ENCODE data around the gene NAGS. TPM values are rescaled to one million over a fixed set of nuclear protein-coding genes. Genes with fewer than 3 reads are reported as not detected.

Gene NAGS
- total and polyA plus RNA-seq, 10 of the 15 experiments (the other 5 are each of a cell fraction or from before 2014, with no cell fraction given), result 0.11 to 1.6 (median 0.64) TPM; not detected in 1

DNA sequence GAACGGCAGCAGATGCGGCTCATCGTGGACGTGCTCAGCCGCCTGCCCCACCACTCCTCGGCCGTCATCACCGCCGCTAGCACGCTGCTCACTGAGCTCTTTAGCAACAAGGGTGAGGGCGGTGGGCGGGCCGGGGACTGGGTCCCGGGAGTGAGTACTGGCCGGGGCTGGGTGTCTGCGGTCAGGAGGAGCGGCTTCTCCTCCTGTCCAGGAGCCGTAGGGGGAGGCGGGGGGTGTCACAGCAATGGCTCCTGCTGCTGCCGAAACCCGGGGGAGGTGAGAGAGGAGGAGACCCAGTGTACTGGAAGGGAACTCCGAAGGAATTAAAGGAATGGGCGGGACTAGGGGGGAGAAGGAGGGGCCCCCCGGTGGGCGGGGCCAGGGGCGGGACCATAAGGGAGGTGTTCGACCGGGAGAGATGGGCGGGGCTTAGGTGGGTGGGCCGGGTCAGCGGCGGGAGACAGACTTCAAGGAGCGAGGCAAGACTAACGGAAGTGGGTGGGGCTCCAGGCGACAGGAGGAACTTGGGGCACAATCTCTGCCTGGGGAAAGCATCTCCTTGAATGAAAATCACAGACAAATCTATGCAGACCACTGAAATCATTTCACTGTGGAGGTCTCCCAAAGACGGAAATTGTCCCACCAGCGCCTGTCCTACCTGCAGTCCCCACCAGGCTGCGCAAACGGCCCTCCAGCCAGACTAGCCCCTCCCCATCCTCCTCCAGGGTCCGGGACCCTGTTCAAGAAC lies 2.4 kb downstream of the NAGS start (continued):
- TF ChIP-seq CTCF (IDR thresholded peaks at IDR 0.05 in 2 of 3, conservative IDR thresholded peaks at IDR 0.05 in 1 of 3; ENCODE audit: control insufficient read depth in 2 of 3, extremely low read depth in 1 of 3, insufficient read depth in 1 of 3, low read depth in 3 of 3, low read length in 3 of 3) (peak; percentile 40 to 72 (median 53)), POLR2A (IDR thresholded peaks at IDR 0.05; ENCODE audit: low read depth, low read length) (peak; percentile 8; the same call in 1 of the 2 replicates), SMC3 (IDR thresholded peaks at IDR 0.05; ENCODE audit: borderline replicate concordance, low read length) (peak; percentile 36; the same call in 1 of the 2 replicates), HDAC2 (IDR thresholded peaks at IDR 0.05) (no peak), TCF12 (IDR thresholded peaks at IDR 0.05; ENCODE audit: low read depth, low read length) (no peak)

DNA sequence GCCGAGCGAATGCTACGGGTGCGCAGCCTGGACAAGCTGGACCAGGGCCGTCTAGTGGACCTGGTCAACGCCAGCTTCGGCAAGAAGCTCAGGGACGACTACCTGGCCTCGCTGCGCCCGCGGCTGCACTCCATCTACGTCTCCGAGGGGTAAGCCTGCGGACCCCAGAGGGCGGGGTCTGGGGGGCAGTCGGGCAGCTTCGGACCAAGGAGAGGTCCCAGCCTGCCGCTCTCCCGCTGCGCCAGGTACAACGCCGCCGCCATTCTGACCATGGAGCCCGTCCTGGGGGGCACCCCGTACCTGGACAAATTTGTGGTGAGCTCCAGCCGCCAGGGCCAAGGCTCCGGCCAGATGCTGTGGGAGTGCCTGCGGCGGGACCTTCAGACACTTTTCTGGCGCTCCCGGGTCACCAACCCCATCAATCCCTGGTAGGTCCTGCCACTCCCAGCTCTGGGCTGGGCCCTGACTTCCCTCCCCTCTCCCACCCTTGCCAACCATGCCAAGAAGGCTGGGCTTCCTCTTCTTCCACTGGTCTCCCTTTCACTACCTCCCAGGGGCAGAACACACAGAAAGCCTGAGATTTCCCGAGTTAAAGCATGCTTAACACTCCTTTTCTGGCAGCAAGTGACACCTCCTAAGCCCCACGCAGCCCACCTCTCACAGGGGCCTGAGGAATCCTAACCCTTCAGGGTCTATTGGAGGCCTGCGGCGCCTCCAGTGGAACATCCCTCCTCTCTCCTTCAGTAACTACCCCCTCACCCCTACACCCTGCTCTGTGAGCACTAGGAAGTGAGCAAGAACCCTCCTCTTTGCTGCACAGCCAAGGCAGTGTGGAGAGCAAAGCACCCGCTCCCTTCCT lies 3.2 kb downstream of the NAGS start:
- TF ChIP-seq ASH2L (IDR thresholded peaks at IDR 0.05; ENCODE audit: borderline replicate concordance, low read depth) (no peak), POLR2A (IDR thresholded peaks at IDR 0.05; ENCODE audit: low read depth, low read length) (0 out of 2 replicates have a peak, but pooled peaks have one; percentile 5), IKZF1 (conservative IDR thresholded peaks at IDR 0.05) (0 out of 2 replicates have a peak, but pooled peaks have one; percentile 26), SPI1 (IDR thresholded peaks at IDR 0.05; ENCODE audit: borderline replicate concordance, insufficient read depth, low read depth, low read length) (0 out of 2 replicates have a peak, but pooled peaks have one; percentile 2), CTCF (IDR thresholded peaks at IDR 0.05 in 2 of 3, conservative IDR thresholded peaks at IDR 0.05 in 1 of 3; ENCODE audit: control insufficient read depth in 2 of 3, extremely low read depth in 1 of 3, insufficient read depth in 1 of 3, low read depth in 3 of 3, low read length in 3 of 3) (no peak), NFYA (IDR thresholded peaks at IDR 0.05; ENCODE audit: borderline replicate concordance, low read depth, low read length) (no peak), CBFB (IDR thresholded peaks at IDR 0.05; ENCODE audit: low read depth) (no peak), GATAD2B (conservative IDR thresholded peaks at IDR 0.05; ENCODE audit: low read depth) (0 out of 2 replicates have a peak, but pooled peaks have one; percentile 43)
- peak overlapping the region; percentile 24 for H3K9ac ChIP-seq (ENCODE audit: control insufficient read depth, insufficient read depth, low read length)
- no peaks in the 10 kb centered on the region for H3K36me3 ChIP-seq (ENCODE audit: control insufficient read depth in 2 of 2, insufficient read depth in 2 of 2, low read length in 1 of 2)
- peak overlapping the region; percentile 93 for H2AFZ ChIP-seq (ENCODE audit: control insufficient read depth, low read depth, low read length)
- POLR2A ChIA-PET, result interaction anchor here (0.6 kb wide), 2 partner anchors 62 to 135 kb away, joined by 3 read pairs; no protein-coding TSS in a partner anchor
- 15% methylated on average over 33 of the region's 37 CpGs for WGBS (ENCODE audit: insufficient coverage, insufficient replicate concordance, low lambda C conversion rate, missing lambda C conversion rate)
- intact Hi-C loops (cut with micrococcal nuclease; ENCODE audit: unreplicated experiment) (no loop called here), in situ Hi-C loops (cut with MboI) (loop anchor here (25.0 kb wide), 1 partner anchor 795 kb away; the partner anchor contains the start of gene TMEM106A)
- peak; percentile 6 for ATAC-seq
- no TSS peak for BruUV-seq (replicated peaks)
- FAIRE-seq, result no peak
- peaks cover 16% of the 10 kb centered on the region for H3K4me1 ChIP-seq (ENCODE audit: control insufficient read depth, insufficient read depth, low read length)
- peak overlapping the region; percentile 96 for H3K4me2 ChIP-seq (ENCODE audit: control insufficient read depth, insufficient read depth)
- no peaks in the 10 kb centered on the region for H3K79me2 ChIP-seq (ENCODE audit: control insufficient read depth, insufficient read depth, low read length)
- peak overlapping the region; percentile 91 for H3K4me3 ChIP-seq
- SMC1A ChIA-PET (ENCODE audit: uncharacterized antibody, unreplicated experiment), result interaction anchor here (1.0 kb wide), 1 partner anchor 125 kb away, joined by 3 read pairs; no protein-coding TSS in a partner anchor
- H3K27ac ChIP-seq (ENCODE audit: control insufficient read depth, insufficient read depth), result no peak overlapping the region
- DNase-seq (ENCODE audit: low read depth, low spot score), result no peak
- no peaks in the 10 kb centered on the region; the same call in 1 of the 2 replicates for H4K20me1 ChIP-seq (ENCODE audit: control insufficient read depth, insufficient read depth)
- CTCF ChIA-PET, result interaction anchor here (0.7 to 4.1 kb wide), 12 partner anchors 34 to 160 kb away, joined by 3 to 13 read pairs (median 4); no protein-coding TSS in a partner anchor
- H3K27me3 ChIP-seq (replicated peaks in 1 of 2; ENCODE audit: control insufficient read depth in 2 of 2, insufficient read depth in 2 of 2, low read length in 1 of 2), result peaks cover 10% of the 10 kb centered on the region in 2 experiments
- no peaks in the 10 kb centered on the region for H3K9me3 ChIP-seq (replicated peaks; ENCODE audit: control insufficient read depth, insufficient read depth, low read length)
- RAD21 ChIA-PET (ENCODE audit: unreplicated experiment), result interaction anchor here (1.0 to 1.6 kb wide), 3 partner anchors 34 to 108 kb away, joined by 3 to 4 read pairs (median 3); no protein-coding TSS in a partner anchor

Measured in GM12878 (cell line).